KOPT-K1 (cell line): ENCODE results near the gene SZT2.
"Not testable (repeated sequence)": the region's sequence is repeated elsewhere in the genome, so short reads cannot be mapped to it uniquely, and the experiment has no call there.

Experiments used
- H3K27ac ChIP-seq: fragments of 200-600 bp; sonication (generic); 2 replicates; pipeline ENCODE4 v1.5.1; 2016; ENCODE audit warnings: antibody characterized with exemption, mild to moderate bottlenecking, low read depth, low read length; ENCODE audit not compliant: poor library complexity, severe bottlenecking
- H3K36me3 ChIP-seq: fragments of 200-600 bp; sonication (generic); 2 replicates; pipeline ENCODE4 v1.5.1; 2017; ENCODE audit warnings: antibody characterized with exemption, mild to moderate bottlenecking, low read length, moderate library complexity; ENCODE audit not compliant: insufficient read depth
- H3K9me3 ChIP-seq: fragments of 200-600 bp; sonication (generic); 2 replicates; pipeline ENCODE4 v1.5.1; 2017; ENCODE audit warnings: antibody characterized with exemption, low read length, mild to moderate bottlenecking; ENCODE audit not compliant: insufficient read depth, poor library complexity, severe bottlenecking

The SZT2 gene

GRCh38 chr1:43477716-43478115 is 88.0 kb downstream of the SZT2 start:
- Histone ChIP-seq H3K27ac (no peak overlapping the region), H3K36me3 (no peaks in the 10 kb centered on the region), H3K9me3 (no peaks in the 10 kb centered on the region)

DNA sequence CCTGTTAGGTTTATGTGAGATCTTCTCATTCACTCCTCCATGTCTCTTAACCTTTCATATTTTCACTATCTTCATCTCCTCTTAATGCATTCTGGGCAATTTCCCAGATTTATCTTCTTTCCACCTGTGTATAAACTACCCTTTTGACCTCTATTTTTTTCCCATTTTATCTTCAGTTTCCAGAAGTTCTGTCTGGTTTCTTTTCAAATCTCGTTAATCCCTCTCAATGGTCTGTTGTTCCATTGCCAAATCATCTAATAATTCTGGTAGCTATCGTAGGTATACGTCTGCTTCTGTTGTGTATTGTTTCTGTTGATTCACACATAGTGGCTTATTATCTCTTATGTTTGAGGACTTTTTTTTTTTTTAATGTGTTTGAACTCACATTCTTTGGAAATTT is 89.7 kb downstream of the SZT2 start:
- H3K27ac ChIP-seq: no peak overlapping the region
- no peaks in the 10 kb centered on the region for H3K9me3 ChIP-seq
- no peaks in the 10 kb centered on the region for H3K36me3 ChIP-seq

DNA sequence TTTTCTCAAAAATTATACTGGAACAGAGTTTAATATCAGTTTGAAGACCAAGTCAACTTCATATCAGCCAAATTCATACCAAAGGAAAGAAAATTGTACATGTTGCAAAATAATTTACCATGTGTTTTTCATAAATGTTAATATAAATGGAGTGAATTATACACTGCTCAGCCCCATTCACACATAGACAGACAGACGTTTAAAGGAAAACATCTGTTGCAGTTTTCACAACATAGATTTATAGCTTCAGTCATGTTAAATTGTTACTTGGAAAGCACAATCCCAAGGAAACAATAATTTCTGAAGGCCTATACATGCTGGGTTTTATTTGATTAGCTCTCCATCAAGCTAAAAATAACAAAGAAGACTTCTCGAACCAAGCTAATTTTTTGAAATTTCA is 91.8 kb downstream of the SZT2 start:
- Histone ChIP-seq H3K9me3 (no peaks in the 10 kb centered on the region), H3K27ac (no peak overlapping the region), H3K36me3 (no peaks in the 10 kb centered on the region)

DNA sequence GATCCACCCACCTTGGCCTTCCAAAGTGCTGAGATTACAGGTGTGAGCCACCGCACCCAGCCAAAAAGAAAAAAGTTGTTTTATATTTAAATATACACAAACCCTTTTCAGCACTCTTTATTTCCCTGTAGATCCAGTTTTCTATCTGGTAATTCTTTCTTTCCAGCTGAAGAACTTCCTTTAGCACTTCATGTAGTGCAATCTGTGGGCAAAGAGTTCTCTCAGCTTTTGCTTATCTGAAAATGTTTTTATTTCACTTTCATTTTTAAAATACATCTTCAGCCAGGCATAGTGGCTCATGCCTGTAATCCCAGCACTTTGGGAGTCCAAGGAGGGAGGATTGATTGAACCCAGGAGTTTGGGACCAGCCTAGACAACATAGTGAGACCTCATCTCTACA is 92.5 kb downstream of the SZT2 start:
- H3K9me3 ChIP-seq: peaks cover 4% of the 10 kb centered on the region
- no peak overlapping the region for H3K27ac ChIP-seq

DNA sequence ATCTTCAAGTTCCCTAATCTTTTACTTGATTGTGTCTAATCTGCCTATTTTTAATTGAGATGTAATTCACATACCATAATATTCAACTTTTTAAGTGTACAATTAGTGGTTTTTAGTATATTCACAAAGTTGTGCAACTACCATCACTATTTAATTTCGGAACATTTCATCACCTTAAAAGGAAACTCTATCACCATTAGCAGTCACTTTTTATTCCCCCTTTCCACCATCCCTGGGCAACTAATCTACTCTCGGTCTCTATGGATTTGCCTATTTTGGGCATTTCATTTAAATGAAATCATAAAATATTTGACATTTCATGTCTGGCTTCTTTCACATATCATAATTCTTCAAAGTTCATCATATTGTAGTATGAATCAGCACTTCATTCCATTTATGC is 94.7 kb downstream of the SZT2 start:
- Histone ChIP-seq H3K36me3 (no peaks in the 10 kb centered on the region), H3K27ac (no peak overlapping the region)

More for the DNA sequence above, 92.5 kb downstream of the SZT2 start:
- no peaks in the 10 kb centered on the region for H3K36me3 ChIP-seq

GRCh38 chr1:43488165-43488564 is 98.5 kb downstream of the SZT2 start:
- Histone ChIP-seq H3K36me3 (no peaks in the 10 kb centered on the region), H3K9me3 (peaks cover 43% of the 10 kb centered on the region), H3K27ac (no peak overlapping the region)

More for the DNA sequence above, 94.7 kb downstream of the SZT2 start:
- H3K9me3 ChIP-seq: peaks cover 23% of the 10 kb centered on the region

- H3K36me3 ChIP-seq: no peaks in the 10 kb centered on the region
- peaks cover 43% of the 10 kb centered on the region for H3K9me3 ChIP-seq
- no peak overlapping the region for H3K27ac ChIP-seq
Measured at GRCh38 chr1:43491061-43491460, 101.4 kb downstream of the SZT2 start.

GRCh38 chr1:43492826-43493225 is 103.1 kb downstream of the SZT2 start:
- Histone ChIP-seq H3K36me3 (no peaks in the 10 kb centered on the region), H3K27ac (no peak overlapping the region), H3K9me3 (peaks cover 33% of the 10 kb centered on the region)

DNA sequence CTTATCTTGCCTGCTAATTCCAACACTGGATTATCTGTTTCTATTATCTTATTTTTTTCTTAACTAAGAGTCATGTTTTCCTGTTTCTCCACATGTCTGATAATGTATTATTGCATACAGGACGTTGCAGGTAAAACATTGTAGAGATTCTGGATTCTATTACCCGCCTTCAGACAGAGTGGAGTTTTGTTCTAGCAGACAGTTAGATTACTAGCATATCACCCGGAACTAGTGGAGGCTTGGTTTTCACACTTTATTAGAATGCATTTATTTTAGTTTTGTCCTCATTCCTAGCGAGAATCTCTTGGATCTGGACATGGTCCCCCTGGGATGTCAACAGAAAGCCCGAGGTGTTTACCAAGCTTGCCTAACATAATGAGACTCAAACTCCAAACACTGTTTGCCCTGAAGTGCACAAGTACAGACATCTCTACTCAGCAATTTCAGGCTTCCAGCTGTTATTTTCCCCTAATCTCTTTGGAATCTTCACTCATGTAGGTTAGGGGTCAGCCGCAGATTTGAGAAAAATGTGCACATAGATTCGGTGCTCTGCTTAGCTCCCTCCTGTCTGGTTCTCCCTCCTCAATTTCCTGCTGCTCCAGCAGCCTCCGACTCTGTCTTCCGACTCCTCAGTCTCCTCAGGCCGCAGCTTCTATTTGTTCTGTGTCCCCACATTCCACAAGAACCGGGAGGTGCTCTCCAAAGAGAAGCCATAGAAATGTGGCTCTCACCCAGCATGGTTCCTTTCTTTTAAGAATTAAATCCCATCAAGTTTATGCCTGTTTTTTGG is 104.2 kb downstream of the SZT2 start:
- peaks cover 22% of the 10 kb centered on the region for H3K9me3 ChIP-seq
- no peak overlapping the region for H3K27ac ChIP-seq
- H3K36me3 ChIP-seq: no peaks in the 10 kb centered on the region

- Histone ChIP-seq H3K27ac (no peak overlapping the region), H3K9me3 (peaks cover 12% of the 10 kb centered on the region), H3K36me3 (no peaks in the 10 kb centered on the region)
Measured at GRCh38 chr1:43495204-43495603, 105.5 kb downstream of the SZT2 start.

DNA sequence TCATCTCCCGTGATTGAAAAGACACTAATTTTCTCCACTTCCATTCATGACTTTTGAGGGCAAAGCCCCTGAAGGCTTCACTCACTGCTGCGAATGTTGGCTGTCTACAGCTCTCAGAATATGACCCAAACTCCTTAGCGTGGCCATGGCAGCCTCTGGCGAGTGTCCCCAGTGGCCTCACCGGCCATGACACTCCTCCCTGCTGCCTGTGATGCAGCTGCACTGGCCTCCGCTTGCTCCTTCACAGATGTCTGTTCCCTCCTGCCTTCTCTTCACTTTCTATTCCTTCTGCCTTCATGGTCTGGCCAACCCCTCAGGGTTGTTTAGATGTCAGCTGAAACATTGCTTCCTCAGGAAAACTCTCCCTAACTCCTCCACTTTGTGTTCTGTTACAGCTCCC is 110.2 kb downstream of the SZT2 start:
- Histone ChIP-seq H3K36me3 (no peaks in the 10 kb centered on the region), H3K9me3 (no peaks in the 10 kb centered on the region)

DNA sequence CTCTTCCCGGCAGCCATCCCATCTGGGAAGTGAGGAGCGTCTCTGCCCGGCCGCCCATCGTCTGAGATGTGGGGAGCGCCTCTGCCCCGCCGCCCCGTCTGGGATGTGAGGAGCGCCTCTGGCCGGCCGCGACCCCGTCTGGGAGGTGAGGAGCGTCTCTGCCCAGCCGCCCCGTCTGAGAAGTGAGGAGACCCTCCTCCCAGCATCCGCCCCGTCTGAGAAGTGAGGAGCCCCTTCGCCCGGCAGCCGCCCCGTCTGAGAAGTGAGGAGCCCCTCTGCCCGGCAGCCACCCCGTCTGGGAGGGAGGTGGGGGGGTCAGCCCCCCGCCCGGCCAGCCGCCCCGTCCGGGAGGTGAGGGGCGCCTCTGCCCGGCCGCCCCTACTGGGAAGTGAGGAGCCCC is 112.1 kb downstream of the SZT2 start:
- not testable (repeated sequence) for H3K27ac ChIP-seq, H3K9me3 ChIP-seq, H3K36me3 ChIP-seq

More for the DNA sequence above, 110.2 kb downstream of the SZT2 start:
- H3K27ac ChIP-seq: no peak overlapping the region

DNA sequence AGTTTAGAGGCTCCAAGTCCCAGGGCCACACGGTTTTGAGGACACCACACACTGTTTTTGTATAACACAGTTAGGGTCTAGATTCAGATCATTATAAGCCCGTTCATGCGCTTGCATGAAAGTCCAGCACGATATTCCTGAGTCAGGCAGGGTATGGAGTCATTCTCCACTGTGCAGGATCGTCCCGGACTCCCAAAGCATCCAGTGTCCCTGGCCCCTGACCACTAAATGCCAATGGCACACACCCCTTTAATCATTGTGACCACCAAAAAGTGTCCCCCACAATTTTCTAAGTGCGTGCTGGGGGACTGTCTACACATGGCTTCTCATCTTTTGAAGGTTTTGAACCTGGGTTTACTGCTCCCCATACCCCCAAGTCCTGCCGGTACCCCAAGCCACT is 113.8 kb downstream of the SZT2 start:
- H3K9me3 ChIP-seq: no peaks in the 10 kb centered on the region
- no peak overlapping the region for H3K27ac ChIP-seq

More for the DNA sequence above, 113.8 kb downstream of the SZT2 start:
- H3K36me3 ChIP-seq: no peaks in the 10 kb centered on the region
